Neural progenitor cell (in vitro differentiated cells): ENCODE data around the gene TEK.

Source experiments
- CTCF ChIP-seq: fragments of 200-600 bp; sonication (generic); IDR thresholded peaks from 2 replicates; pipeline ENCODE4 v1.5.1; 2017; ENCODE audit warnings: antibody characterized with exemption, mild to moderate bottlenecking
- EZH2 ChIP-seq: fragments of 200-600 bp; sonication (generic); IDR thresholded peaks from 2 replicates; pipeline ENCODE4 v1.6.1; 2017; ENCODE audit warnings: antibody characterized with exemption, mild to moderate bottlenecking, moderate library complexity
- EZH2phosphoT487 ChIP-seq: fragments of 200-600 bp; sonication (generic); IDR thresholded peaks from 2 replicates; pipeline ENCODE4 v1.6.1; 2017; ENCODE audit warnings: antibody characterized with exemption

- no peak for TF ChIP-seq EZH2phosphoT487
- no peak for TF ChIP-seq CTCF
- no peak for TF ChIP-seq EZH2
These were observed 23.6 kb upstream of the TEK start for GRCh38 chr9:27085456-27085855.
